UCSD-AML1 (cell line): ENCODE measurements around the gene SLC52A1.
"Not testable (repeated sequence)": the region's sequence is repeated elsewhere in the genome, so short reads cannot be mapped to it uniquely, and the experiment has no call there.

ENCODE experiments used
- DNase-seq: peaks from one replicate; lab custom pipeline; 2025; ENCODE audit not compliant: unreplicated experiment; lab: John Stamatoyannopoulos, UW

SLC52A1 gene

GRCh38 chr17:5035315-5035714 lies at the start of gene SLC52A1:
Gene SLC52A1 (minus strand): TSS chr17:5035426. CDS start chr17:5034606, 820 bp downstream.
- no peak for DNase-seq

- DNase-seq = no peak
Observed at GRCh38 chr17:5080591-5080990, 45.4 kb upstream of the SLC52A1 start.

DNA sequence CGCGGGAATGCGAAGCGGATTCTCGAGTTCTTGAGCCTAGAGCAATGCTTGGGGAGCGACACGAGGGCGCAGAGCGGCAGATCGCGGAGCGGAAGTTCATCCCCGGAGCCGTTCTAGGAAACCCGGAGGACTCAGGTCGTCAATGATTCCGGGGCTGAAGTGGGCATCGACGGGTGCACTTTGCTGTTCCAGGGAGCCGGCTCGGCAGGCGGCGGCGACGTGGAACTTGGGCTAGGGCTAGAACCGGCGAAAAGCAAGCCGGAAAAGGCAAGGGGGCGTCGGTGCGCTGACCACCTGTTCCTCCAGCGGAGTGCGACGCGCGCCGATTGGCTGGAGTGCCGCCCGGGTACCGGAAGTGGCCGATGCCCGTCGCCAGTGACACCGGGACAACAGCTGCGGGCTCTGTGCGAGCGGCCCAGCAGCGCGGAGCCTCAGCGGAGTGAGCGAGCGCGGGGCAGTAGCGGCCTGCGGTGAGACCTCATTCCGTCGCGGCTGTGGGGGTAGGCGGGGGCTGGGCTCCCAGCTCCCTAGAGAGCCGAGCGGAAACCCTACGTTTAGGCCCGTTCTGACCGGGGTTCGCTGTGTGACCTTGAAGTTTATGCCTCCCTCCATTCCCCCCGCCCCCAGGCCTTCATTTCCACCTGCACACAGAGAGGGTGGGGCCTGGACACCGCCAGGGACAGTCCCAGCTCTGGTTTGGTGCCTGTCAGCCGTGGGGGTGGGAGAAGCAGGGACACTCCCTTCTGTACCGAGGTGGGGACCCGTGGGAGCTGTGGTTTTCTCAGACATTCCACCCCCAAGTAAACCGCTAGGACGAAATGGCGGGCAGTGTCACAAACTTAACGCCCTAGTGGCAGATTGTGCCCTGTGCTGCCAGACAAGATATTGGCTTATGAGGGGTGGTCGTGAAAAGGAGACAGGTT lies 43.1 kb upstream of the SLC52A1 start, which contains the start of gene ZFP3:
ZFP3 (plus strand) TSS at position 362 of the 923 bp plus-strand sequence. CDS start 13,038 bp downstream, outside the sequence.
- DNase-seq = no peak

- DNase-seq = no peak
Observed at GRCh38 chr17:5077781-5078105, 42.5 kb upstream of the SLC52A1 start.

DNA sequence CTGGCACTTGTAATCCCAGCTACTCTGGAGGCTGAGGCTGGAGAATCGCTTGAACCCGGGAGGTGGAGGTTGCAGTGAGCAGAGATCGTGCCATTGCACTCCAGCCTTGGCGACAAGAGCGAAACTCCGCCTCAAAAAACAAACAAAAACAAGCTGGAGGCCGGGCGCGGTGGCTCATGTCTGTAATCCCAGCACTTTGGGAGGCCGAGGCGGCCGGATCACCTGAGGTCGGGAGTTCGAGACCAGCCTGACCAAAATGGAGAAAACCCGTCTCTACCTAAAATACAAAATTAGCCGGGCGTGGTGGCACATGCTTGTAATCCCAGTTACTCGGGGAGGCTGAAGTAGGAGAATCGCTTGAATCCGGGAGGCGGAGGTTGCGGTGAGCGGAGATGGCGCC lies 42.0 kb upstream of the SLC52A1 start:
- DNase-seq = not testable (repeated sequence)

GRCh38 chr17:5075472-5075871 lies 40.2 kb upstream of the SLC52A1 start:
- DNase-seq = not testable (repeated sequence)

- DNase-seq = no peak
Observed at GRCh38 chr17:5069724-5070123, 34.5 kb upstream of the SLC52A1 start.

DNA sequence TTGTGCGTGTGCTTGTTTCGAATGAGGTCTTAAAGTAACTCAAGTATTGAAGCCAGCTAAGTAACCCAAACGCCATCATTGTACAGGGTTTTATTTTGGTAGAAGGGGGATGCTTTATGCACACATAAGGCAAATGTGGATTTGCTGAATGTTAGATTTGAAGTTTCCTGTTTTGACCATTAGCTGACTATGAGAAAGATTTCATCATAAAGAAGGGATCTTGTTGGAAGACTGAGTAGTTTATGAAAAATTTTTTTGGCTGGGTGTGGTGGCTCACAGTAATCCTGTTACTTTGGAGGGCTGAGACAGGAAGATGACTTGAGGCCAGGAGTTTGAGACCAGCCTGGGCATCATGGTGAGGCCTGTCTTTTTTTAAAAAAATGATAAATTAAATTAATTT lies 33.0 kb upstream of the SLC52A1 start:
- DNase-seq = no peak

GRCh38 chr17:5065227-5065744 lies 30.1 kb upstream of the SLC52A1 start:
- no peak for DNase-seq

- DNase-seq = no peak
Observed at GRCh38 chr17:5055543-5055942, 20.3 kb upstream of the SLC52A1 start.

DNA sequence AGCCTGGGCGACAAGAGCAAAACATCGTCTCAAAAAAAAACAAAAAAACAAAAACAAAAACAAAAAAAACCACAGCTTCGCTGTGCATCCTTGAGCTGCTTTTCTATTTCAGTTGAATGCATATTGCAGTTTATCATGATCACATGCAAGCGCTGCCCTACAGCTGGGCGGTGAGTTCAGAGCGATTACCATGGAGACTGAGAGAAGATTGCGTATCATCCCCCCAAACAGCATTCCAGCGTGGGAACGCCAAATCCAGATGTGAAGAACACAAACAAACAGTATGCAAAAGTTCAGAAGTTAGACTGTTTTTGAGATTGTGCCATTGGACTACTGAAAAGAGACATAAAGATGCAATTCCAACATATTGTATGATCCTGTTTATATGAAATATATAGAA lies 15.1 kb upstream of the SLC52A1 start:
- DNase-seq = no peak

GRCh38 chr17:5049314-5049841 lies 14.2 kb upstream of the SLC52A1 start:
- DNase-seq = no peak

- DNase-seq = no peak
Observed at GRCh38 chr17:5047446-5047845, 12.2 kb upstream of the SLC52A1 start.

- no peak for DNase-seq
Observed at GRCh38 chr17:5045496-5045895, 10.3 kb upstream of the SLC52A1 start.

- DNase-seq = no peak
Observed at GRCh38 chr17:5044630-5045029, 9.4 kb upstream of the SLC52A1 start.

DNA sequence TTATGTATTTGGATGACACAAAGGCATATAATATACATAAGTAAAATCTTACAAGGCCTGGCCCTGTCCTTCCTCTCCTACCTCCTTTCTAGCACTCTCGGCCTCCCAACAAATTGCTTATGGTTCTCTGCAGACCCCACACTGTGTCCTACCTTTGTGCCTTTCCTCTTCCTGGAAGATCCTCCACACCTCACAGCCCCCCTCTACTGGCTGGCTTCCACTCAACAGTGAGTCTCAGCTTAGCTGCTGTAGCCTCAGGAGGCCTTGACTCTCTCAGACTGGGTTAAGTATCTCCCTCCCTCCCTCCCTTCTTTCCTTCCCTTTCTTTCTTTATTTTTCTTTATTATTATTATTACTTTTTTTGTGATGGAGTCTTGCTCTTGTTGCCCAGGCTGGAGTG lies 8.3 kb upstream of the SLC52A1 start:
- no peak for DNase-seq

GRCh38 chr17:5042157-5043022 lies 7.2 kb upstream of the SLC52A1 start:
- DNase-seq = no peak

GRCh38 chr17:5034651-5035050 lies 575 bp downstream of the SLC52A1 start:
- no peak for DNase-seq

GRCh38 chr17:5034063-5034462 lies 1.2 kb downstream of the SLC52A1 start:
- DNase-seq = no peak

DNA sequence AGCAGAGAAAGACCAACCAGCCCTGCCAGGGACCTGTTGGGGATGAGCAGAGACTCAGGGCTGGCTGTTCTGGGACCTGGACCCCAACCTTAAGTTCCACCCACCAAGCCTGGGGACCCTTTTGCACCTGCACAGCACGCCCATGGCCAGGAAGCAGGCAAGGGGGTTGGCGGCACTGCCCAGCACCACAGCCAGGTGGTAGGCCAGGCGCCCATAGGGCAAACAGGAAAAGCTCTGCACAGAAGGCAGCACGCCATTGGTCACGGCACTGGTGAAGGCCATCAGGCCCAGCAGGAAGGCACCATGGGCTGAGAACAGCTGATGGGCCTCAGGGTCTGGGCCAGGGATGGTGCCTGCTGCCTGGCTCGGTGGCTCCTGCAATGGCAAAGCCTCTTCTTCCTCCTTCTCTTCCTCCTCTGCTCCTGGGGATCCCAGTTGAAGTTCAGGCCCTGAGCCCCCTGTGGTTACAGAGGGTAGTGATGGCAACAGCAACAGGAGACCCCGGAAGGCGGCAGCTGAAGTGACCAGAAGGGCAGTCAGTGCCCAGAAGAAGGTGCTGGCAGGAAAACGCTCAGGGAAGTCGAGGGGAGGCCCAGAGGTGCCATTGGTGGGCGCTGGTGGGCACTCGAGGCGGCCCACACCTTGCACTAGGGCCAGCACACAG lies 1.7 kb downstream of the SLC52A1 start:
- no peak for DNase-seq

- no peak for DNase-seq
Observed at GRCh38 chr17:5032865-5033264, 2.4 kb downstream of the SLC52A1 start.
